Kidney (tissue), 14 donors: ENCODE results near the gene NLGN4Y. TPM values are rescaled to one million over a fixed set of nuclear protein-coding genes. Genes with fewer than 3 reads are reported as not detected.

Experiments
- DNase-seq, 5 donors: peaks; one replicate each; pipeline ENCODE4 v3.0.0-alpha.2; 2013 to 2020
- FAIRE-seq: peaks from 2 replicates; lab custom pipeline; 2012; peaks lifted over from hg19 to GRCh38; lab: Jason Lieb, UNC
- H3K27ac ChIP-seq, 2 donors: one replicate each; pipeline ENCODE4 v1.7.0; 2013; ENCODE audit warnings: low read depth in 2 of 2, low read length in 2 of 2, inconsistent platforms in 1 of 2
- H3K27me3 ChIP-seq: one replicate; pipeline ENCODE4 v1.7.1; 2013; ENCODE audit warnings: low read length, inconsistent platforms; ENCODE audit not compliant: control insufficient read depth, insufficient read depth
- H3K36me3 ChIP-seq, 3 donors: one replicate each; pipeline versions ENCODE4 v1.7.0 to v1.7.1; 2013; ENCODE audit warnings: low read length in 3 of 3, control low read depth in 1 of 3, inconsistent platforms in 1 of 3; ENCODE audit not compliant: insufficient read depth in 3 of 3, control insufficient read depth in 2 of 3
- H3K4me1 ChIP-seq, 3 donors: one replicate each; pipeline versions ENCODE4 v1.7.0 to v1.7.1; 2013; ENCODE audit warnings: low read length in 3 of 3, inconsistent platforms in 1 of 3, low read depth in 1 of 3; ENCODE audit not compliant: control insufficient read depth in 2 of 3, insufficient read depth in 2 of 3
- H3K4me3 ChIP-seq, 3 donors: one replicate each; pipeline versions ENCODE4 v1.7.0 to v1.8.1; 2013; ENCODE audit warnings: low read length in 3 of 3, control low read depth in 1 of 3, inconsistent platforms in 1 of 3
- H3K9ac ChIP-seq, 3 donors: one replicate each; pipeline versions ENCODE4 v1.7.0 to v1.7.1; 2013; ENCODE audit warnings: low read length in 3 of 3, control low read depth in 1 of 3, inconsistent platforms in 1 of 3
- H3K9me3 ChIP-seq, 3 donors: one replicate each; pipeline versions ENCODE4 v1.7.0 to v1.7.1; 2013; ENCODE audit warnings: low read length in 3 of 3, control low read depth in 1 of 3, inconsistent platforms in 1 of 3; ENCODE audit not compliant: control insufficient read depth in 2 of 3, insufficient read depth in 1 of 3
- intact Hi-C: fragments of 100-400 bp; cut with DNase I; formaldehyde crosslinking; loops from one replicate; pipeline ENCODE4 v1.11.1; 2022
- polyA plus RNA-seq: library from polyadenylated mRNA; stranded (reverse); fragments of 350-450 nt; fragmentation: Illumina TruSeq; extraction: RNeasy Lipid Tissue Mini Kit (QIAGEN cat#74804); gene quantifications from one replicate; pipeline ENCODE4 v1.2.3, GENCODE V29; 2014; ENCODE audit warnings: low read depth, low replicate concordance; ENCODE audit not compliant: insufficient read depth
- total RNA-seq: library from RNA; stranded (reverse); fragmentation: NEBNext Ultra II Directional; extraction: Animal tissue kit (Norgen Biotek cat#: 25700); gene quantifications from one replicate; pipeline ENCODE4 v1.2.1, GENCODE V29; 2021
- TF ChIP-seq, protein P1 (sequence below): IDR thresholded peaks from 3 replicates; pipeline ENCODE4 v1.5.1; 2012; ENCODE audit warnings: mild to moderate bottlenecking, moderate library complexity, borderline replicate concordance; ENCODE audit not compliant: insufficient read depth; ENCODE audit errors: extremely low read depth
- donor health status: control.
- donor health status: control.
- donor health status: control.
- donor health status: control.
- donor health status: control.
- donor health status: DM: yes; HTN: yes; CAD: no.
- donor health status: Normal renal cell carcinoma (clear cell type).

Gene NLGN4Y
- total and polyA plus RNA-seq, 2 donors from 2014 or later: 3.7 TPM; not detected in 1

DNA sequence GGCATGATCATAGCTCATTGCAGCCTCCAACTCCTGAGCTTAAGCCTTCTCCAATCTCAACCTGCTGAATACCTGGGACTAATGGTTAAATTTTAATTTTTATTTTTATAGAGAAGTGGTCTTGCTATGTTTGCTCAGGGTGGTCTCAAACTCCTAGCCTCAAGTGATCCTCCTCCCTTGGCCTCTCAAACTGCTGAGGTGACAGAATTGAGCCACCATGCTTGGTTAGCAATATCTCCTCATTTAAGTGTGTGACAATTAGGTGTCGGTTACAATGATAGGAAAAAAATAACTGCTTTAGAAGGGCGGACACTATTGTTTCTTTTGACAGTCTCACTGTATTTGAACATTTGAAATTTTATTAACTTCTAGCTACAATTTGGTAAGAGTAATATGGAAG lies 300.3 kb downstream of the NLGN4Y start:
- TF ChIP-seq, protein P1, sequence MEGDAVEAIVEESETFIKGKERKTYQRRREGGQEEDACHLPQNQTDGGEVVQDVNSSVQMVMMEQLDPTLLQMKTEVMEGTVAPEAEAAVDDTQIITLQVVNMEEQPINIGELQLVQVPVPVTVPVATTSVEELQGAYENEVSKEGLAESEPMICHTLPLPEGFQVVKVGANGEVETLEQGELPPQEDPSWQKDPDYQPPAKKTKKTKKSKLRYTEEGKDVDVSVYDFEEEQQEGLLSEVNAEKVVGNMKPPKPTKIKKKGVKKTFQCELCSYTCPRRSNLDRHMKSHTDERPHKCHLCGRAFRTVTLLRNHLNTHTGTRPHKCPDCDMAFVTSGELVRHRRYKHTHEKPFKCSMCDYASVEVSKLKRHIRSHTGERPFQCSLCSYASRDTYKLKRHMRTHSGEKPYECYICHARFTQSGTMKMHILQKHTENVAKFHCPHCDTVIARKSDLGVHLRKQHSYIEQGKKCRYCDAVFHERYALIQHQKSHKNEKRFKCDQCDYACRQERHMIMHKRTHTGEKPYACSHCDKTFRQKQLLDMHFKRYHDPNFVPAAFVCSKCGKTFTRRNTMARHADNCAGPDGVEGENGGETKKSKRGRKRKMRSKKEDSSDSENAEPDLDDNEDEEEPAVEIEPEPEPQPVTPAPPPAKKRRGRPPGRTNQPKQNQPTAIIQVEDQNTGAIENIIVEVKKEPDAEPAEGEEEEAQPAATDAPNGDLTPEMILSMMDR: no peak
- no peaks in the 10 kb centered on the region for H3K36me3 ChIP-seq
- FAIRE-seq: no peak

GRCh38 chrY:14825728-14826127 lies 301.4 kb downstream of the NLGN4Y start:
- H3K36me3 ChIP-seq: no peaks in the 10 kb centered on the region
- H3K9me3 ChIP-seq: no peaks in the 10 kb centered on the region
- H3K4me3 ChIP-seq: no peak overlapping the region
- intact Hi-C loops: no loop called here
- H3K27me3 ChIP-seq: no peaks in the 10 kb centered on the region
- H3K27ac ChIP-seq: no peak overlapping the region
- DNase-seq (no peak), FAIRE-seq (no peak)
- TF ChIP-seq, protein P1: no peak
- no peaks in the 10 kb centered on the region for H3K4me1 ChIP-seq
- no peak overlapping the region for H3K9ac ChIP-seq

More for the DNA sequence above, 300.3 kb downstream of the NLGN4Y start:
- Histone ChIP-seq H3K27me3 (no peaks in the 10 kb centered on the region), H3K27ac (no peak overlapping the region), H3K9ac (no peak overlapping the region), H3K4me3 (no peak overlapping the region), H3K4me1 (no peaks in the 10 kb centered on the region), H3K9me3 (no peaks in the 10 kb centered on the region)
- DNase-seq: no peak
- intact Hi-C loops: no loop called here

DNA sequence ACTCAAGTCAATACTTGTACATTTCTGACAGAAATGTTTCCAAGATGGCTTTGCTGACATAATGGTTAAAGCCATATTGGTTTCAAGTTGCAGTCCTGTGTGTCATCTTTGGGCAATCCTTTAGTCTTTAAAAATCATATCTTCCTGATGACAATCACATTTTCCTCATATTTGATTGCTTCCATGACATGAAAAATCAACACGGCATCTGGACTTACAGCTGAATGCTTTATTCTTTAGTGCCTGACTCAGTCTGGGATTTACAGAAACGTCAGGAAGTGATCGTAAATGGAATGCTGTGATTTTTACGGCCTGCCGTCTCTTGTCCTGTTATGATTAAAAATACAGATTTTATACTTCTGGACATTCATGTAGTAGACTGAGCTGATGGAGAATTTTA lies 304.2 kb downstream of the NLGN4Y start:
- TF ChIP-seq, protein P1: no peak
- DNase-seq: peak in 1 of 5 donors; percentile 23
- no peak for FAIRE-seq

GRCh38 chrY:14829366-14829885 lies 305.1 kb downstream of the NLGN4Y start:
- TF ChIP-seq, protein P1: no peak
- intact Hi-C loops: no loop called here
- FAIRE-seq (no peak), DNase-seq (no peak)
- H3K4me3 ChIP-seq: no peak overlapping the region
- no peaks in the 10 kb centered on the region for H3K36me3 ChIP-seq
- H3K9me3 ChIP-seq: no peaks in the 10 kb centered on the region
- H3K27me3 ChIP-seq: no peaks in the 10 kb centered on the region
- no peak overlapping the region for H3K27ac ChIP-seq
- no peaks in the 10 kb centered on the region for H3K4me1 ChIP-seq
- H3K9ac ChIP-seq: no peak overlapping the region

More for the DNA sequence above, 304.2 kb downstream of the NLGN4Y start:
- no peak overlapping the region for H3K4me3 ChIP-seq
- H3K36me3 ChIP-seq: no peaks in the 10 kb centered on the region
- H3K27ac ChIP-seq: no peak overlapping the region
- no peak overlapping the region for H3K9ac ChIP-seq
- H3K4me1 ChIP-seq: no peaks in the 10 kb centered on the region
- no peaks in the 10 kb centered on the region for H3K27me3 ChIP-seq
- no peaks in the 10 kb centered on the region for H3K9me3 ChIP-seq
- intact Hi-C loops: no loop called here
